ENCODE results near the gene CLDN3.

Gene CLDN3

GRCh38 chr7:73770860-73771670 is 995 bp upstream of the CLDN3 start:
- no peak for DNase-seq

GRCh38 chr7:73769481-73770001 is 529 bp downstream of the CLDN3 start:
- DNase-seq, result no peak

- no peak for DNase-seq
Observed at GRCh38 chr7:73768641-73769480, 1.2 kb downstream of the CLDN3 start.

- DNase-seq, result peak in 1 of 2 experiments; percentile 11
Observed at GRCh38 chr7:73766556-73767229, 3.4 kb downstream of the CLDN3 start.

GRCh38 chr7:73762659-73762999 is 7.4 kb downstream of the CLDN3 start:
- no peak for DNase-seq

- DNase-seq, result no peak
Observed at GRCh38 chr7:73761854-73762658, 8.0 kb downstream of the CLDN3 start.

- DNase-seq, result no peak
Observed at GRCh38 chr7:73758581-73759138, 11.4 kb downstream of the CLDN3 start.

- no peak for DNase-seq
Observed at GRCh38 chr7:73749931-73750776, 19.9 kb downstream of the CLDN3 start.

- DNase-seq, result no peak
Observed at GRCh38 chr7:73746378-73746777, 23.7 kb downstream of the CLDN3 start.

- no peak for DNase-seq
Observed at GRCh38 chr7:73742753-73743641, 27.1 kb downstream of the CLDN3 start.

- DNase-seq, result no peak
Observed at GRCh38 chr7:73742338-73742752, 27.7 kb downstream of the CLDN3 start.

- no peak for DNase-seq
Observed at GRCh38 chr7:73741600-73741999, 28.5 kb downstream of the CLDN3 start.

- DNase-seq, result no peak
Observed at GRCh38 chr7:73740771-73741170, 29.3 kb downstream of the CLDN3 start.

- DNase-seq, result no peak
Observed at GRCh38 chr7:73740212-73740611, 29.9 kb downstream of the CLDN3 start.

- no peak for DNase-seq
Observed at GRCh38 chr7:73739387-73739767, 30.7 kb downstream of the CLDN3 start.

- peak; percentile 99 to 100 for DNase-seq
Observed at GRCh38 chr7:73738612-73739386, 31.3 kb downstream of the CLDN3 start, which contains the start of gene ABHD11. ABHD11 (minus strand) TSS chr7:73738802; CDS start chr7:73738770, 32 bp downstream.

GRCh38 chr7:73738220-73738611 is 31.9 kb downstream of the CLDN3 start:
- DNase-seq, result peak; percentile 70 to 72

- no peak for DNase-seq
Observed at GRCh38 chr7:73737491-73738219, 32.4 kb downstream of the CLDN3 start.

Data from activated CD4-positive, alpha-beta T cell treated with anti-CD3 and anti-CD28 coated beads, Interleukin-2, amount 50 U/mL, for 48 hours (primary cell).